Anterior cingulate cortex (tissue), 58 donors: ENCODE measurements around the gene HIP1R.

Experiments used
- DNase-seq, 58 donors: peaks; one replicate each; lab custom pipeline; 2025; lab: John Stamatoyannopoulos, UW

HIP1R gene

GRCh38 chr12:122846622-122847515, 11.6 kb downstream of the HIP1R start:
- DNase-seq: no peak

GRCh38 chr12:122847516-122847836, 12.2 kb downstream of the HIP1R start:
- no peak for DNase-seq

GRCh38 chr12:122847921-122848421, 12.7 kb downstream of the HIP1R start:
- DNase-seq: peak in 26 of 58 donors; percentile 31 to 78 (median 50)

- DNase-seq: peak in 2 of 58 donors; percentile 25 to 53
These were observed 13.5 kb downstream of the HIP1R start for GRCh38 chr12:122848471-122849351.

- DNase-seq: peak in 49 of 58 donors; percentile 36 to 91 (median 69)
These were observed 14.2 kb downstream of the HIP1R start for GRCh38 chr12:122849352-122850047.

GRCh38 chr12:122850048-122850445, 14.8 kb downstream of the HIP1R start:
- DNase-seq: no peak

GRCh38 chr12:122850695-122851350, 15.6 kb downstream of the HIP1R start:
- peak in 3 of 58 donors; percentile 26 to 40 (median 38) for DNase-seq

GRCh38 chr12:122851820-122852219, 16.6 kb downstream of the HIP1R start:
- DNase-seq: peak in 7 of 58 donors; percentile 16 to 56 (median 45)

GRCh38 chr12:122852336-122853275, 17.3 kb downstream of the HIP1R start:
- DNase-seq: peak in 49 of 58 donors; percentile 22 to 86 (median 67)

- DNase-seq: no peak
These were observed 18.5 kb downstream of the HIP1R start for GRCh38 chr12:122853582-122854245.

- DNase-seq: no peak
These were observed 19.3 kb downstream of the HIP1R start for GRCh38 chr12:122854554-122854953.

GRCh38 chr12:122855071-122855829, 20.0 kb downstream of the HIP1R start:
- no peak for DNase-seq

- DNase-seq: no peak
These were observed 20.9 kb downstream of the HIP1R start for GRCh38 chr12:122855928-122856831.

GRCh38 chr12:122856999-122857671, 21.9 kb downstream of the HIP1R start:
- DNase-seq: no peak

- DNase-seq: no peak
These were observed 22.9 kb downstream of the HIP1R start for GRCh38 chr12:122858171-122858570.
